ENCODE results near the gene WRAP73. TPM values are rescaled to one million over a fixed set of nuclear protein-coding genes. Genes with fewer than 3 reads are reported as not detected.

Gene WRAP73
- total RNA-seq, 3 donors from 2014 or later: 19.2 to 26.3 (median 21.0) TPM

DNA sequence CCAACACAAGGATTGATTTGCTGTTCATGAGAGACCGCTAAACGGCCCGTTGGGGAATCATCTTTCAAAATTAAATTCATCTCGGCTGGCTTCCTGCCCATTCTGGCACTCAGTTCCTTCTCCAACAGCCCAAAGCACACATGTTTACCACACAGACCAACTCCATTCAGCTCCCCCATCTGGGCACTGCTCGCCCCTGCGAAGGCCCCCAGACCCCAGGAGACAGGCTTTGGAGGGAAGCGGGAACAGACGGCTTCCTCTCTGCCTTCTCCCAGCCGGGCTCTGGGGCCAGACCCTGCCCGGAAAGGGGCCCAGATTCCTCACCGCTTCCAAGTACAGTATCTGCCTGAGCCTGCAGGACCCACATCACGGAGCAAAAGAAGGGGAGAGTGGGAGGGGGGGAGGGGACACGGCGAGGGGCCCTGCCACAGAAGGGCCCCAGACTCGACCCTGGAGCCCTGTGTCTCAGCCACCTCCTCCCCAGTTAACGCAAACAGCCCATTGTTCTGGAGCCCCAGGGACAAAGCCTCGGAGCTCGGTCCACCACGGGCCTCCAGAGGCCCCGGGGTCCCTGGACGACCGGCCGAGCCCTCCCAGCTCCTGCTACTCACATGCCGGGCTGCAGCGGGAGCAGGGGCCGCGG lies 39.3 kb downstream of the WRAP73 start:
- ATAC-seq (no peak), DNase-seq (no peak)
- H3K9me3 ChIP-seq: no peaks in the 10 kb centered on the region
- no peak overlapping the region for H3K4me3 ChIP-seq
- intact Hi-C loops (cut with DNase I, micrococcal nuclease): no loop called here
- TF ChIP-seq, protein P1, sequence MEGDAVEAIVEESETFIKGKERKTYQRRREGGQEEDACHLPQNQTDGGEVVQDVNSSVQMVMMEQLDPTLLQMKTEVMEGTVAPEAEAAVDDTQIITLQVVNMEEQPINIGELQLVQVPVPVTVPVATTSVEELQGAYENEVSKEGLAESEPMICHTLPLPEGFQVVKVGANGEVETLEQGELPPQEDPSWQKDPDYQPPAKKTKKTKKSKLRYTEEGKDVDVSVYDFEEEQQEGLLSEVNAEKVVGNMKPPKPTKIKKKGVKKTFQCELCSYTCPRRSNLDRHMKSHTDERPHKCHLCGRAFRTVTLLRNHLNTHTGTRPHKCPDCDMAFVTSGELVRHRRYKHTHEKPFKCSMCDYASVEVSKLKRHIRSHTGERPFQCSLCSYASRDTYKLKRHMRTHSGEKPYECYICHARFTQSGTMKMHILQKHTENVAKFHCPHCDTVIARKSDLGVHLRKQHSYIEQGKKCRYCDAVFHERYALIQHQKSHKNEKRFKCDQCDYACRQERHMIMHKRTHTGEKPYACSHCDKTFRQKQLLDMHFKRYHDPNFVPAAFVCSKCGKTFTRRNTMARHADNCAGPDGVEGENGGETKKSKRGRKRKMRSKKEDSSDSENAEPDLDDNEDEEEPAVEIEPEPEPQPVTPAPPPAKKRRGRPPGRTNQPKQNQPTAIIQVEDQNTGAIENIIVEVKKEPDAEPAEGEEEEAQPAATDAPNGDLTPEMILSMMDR (IDR thresholded peaks at IDR 0.05): no peak
- H3K36me3 ChIP-seq (ENCODE audit: low read depth): no peaks in the 10 kb centered on the region
- H3K4me1 ChIP-seq (ENCODE audit: low read depth): peaks cover 14% of the 10 kb centered on the region

DNA sequence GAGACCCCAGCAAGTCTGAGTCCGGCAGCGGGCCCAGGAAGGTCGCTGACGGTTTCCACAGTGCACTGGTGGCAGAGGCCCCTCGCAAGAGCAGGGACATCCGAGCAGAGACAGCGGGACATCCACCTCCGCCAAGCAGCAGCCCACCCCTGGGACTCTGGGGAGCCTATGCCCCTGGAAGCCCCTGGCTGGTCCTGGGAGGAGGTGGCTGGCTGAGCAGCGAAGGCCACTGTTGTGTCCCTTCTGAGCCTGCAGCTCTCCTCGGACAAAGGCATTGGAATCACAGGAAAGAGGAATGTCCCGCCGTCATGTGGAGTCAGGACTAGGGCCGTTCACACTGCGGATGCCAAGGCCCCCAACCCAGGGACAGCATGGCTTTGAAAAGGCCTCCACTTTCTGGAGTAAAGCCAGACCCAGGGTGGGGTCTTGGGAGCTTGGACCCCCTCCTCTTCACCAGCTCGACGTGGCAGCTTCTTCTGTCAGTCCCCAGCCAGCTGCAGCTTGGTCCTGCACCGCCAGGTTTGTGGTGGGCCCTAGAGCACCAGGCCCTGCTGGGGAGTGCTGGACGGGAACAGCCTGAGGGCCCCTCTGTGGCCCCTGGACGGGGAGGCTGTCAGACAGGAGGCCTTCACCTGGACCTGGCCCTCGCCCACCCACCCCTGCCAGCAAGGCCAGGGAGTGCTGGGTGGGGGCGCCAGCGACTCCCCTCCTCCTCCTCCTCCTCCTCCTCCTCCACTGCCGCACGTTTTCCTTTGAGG lies 40.0 kb downstream of the WRAP73 start:
- Histone ChIP-seq H3K36me3 (ENCODE audit: low read depth) (no peaks in the 10 kb centered on the region), H3K9me3 (no peaks in the 10 kb centered on the region), H3K4me3 (no peak overlapping the region), H3K4me1 (ENCODE audit: low read depth) (peaks cover 14% of the 10 kb centered on the region)
- TF ChIP-seq, protein P1 (IDR thresholded peaks at IDR 0.05): no peak
- no peak for DNase-seq
- no peak for ATAC-seq
- intact Hi-C loops (cut with DNase I, micrococcal nuclease): no loop called here

DNA sequence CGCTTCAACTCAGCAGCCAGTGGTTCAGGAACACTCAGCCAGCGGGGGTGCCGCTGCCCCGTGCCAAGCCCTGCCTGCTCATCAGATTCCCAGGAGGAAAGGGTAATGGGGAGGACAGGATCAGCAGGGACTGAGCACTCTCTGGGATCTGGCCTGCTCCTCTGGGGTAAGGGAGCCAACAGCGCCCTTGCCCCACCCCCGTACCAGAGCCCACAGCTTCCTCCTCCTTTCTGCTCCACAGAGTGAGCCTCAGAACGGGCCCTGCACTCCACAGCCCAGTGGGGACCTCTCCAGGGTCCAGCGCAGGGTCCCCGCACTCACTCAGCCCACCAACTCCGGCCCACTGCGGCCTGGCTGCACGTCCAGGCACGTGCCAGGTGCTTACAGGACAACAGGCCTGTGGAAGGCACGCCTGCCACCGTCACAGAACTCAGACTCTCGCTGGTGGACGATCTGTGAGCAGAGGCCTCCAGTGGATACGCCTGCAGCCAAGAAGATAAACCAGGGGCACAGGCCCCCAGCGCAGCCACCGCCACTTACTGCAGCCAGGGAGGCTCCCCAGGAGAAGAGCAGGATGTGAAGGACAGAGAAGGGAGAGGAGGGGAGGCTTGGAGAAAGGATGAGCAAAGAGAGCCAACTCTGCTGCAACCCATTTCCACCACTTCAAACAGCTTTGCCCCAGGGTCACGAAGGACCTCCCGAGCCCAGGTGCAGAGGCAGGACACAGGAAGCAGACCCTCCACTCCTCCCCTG lies 40.7 kb downstream of the WRAP73 start:
- TF ChIP-seq, protein P1 (IDR thresholded peaks at IDR 0.05): no peak
- DNase-seq (no peak), ATAC-seq (no peak)
- intact Hi-C loops (cut with DNase I, micrococcal nuclease): no loop called here
- Histone ChIP-seq H3K9me3 (no peaks in the 10 kb centered on the region), H3K4me1 (ENCODE audit: low read depth) (peaks cover 14% of the 10 kb centered on the region), H3K36me3 (ENCODE audit: low read depth) (no peaks in the 10 kb centered on the region), H3K4me3 (no peak overlapping the region)

DNA sequence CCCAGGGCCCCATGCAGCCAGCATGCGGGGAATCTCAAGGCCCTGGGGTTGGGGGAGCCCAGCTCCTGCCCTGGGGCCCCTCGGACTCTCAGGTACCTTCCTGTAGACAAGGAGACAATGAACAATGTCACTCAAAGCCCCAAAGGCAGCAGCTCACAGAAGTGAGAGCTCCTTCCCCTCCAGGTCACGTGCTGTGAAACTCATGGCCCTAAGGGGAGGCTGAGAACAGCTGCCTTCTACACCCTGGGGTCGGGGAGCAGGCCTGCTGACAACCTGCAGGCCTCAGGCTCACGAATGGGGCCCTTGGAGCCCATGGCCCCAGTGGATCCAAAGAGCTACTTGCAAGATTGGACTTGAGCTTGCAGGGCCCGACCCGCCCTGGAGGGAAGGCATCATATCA lies 41.7 kb downstream of the WRAP73 start:
- Histone ChIP-seq H3K36me3 (ENCODE audit: low read depth) (no peaks in the 10 kb centered on the region), H3K9me3 (no peaks in the 10 kb centered on the region), H3K4me3 (no peak overlapping the region), H3K4me1 (ENCODE audit: low read depth) (peaks cover 14% of the 10 kb centered on the region)
- ATAC-seq (no peak), DNase-seq (no peak)
- TF ChIP-seq, protein P1 (IDR thresholded peaks at IDR 0.05): no peak
- intact Hi-C loops (cut with DNase I, micrococcal nuclease): no loop called here

DNA sequence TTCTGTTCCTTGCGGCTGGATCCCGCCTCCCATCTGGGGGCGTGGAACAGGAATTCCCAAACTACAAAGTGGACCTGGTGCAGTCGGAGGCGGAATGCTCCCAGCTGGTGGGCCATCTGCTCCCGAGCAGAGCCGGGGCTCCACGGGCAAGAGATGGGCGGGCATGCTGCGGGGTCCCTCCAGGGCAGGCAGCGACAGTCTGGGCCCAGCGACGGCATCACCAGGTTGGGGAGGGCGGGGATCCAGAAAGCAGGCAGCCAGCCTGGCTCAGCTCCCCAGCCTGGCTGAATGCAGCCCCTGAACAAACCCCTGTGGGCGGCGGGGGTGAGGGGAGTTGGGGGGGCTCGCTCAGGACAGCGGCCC lies 42.2 kb downstream of the WRAP73 start:
- H3K4me1 ChIP-seq (ENCODE audit: low read depth): peaks cover 14% of the 10 kb centered on the region
- TF ChIP-seq, protein P1 (IDR thresholded peaks at IDR 0.05): no peak
- no peak for DNase-seq
- intact Hi-C loops (cut with DNase I, micrococcal nuclease): no loop called here
- H3K4me3 ChIP-seq: no peak overlapping the region
- no peaks in the 10 kb centered on the region for H3K9me3 ChIP-seq
- no peaks in the 10 kb centered on the region for H3K36me3 ChIP-seq (ENCODE audit: low read depth)
- no peak for ATAC-seq
